ENCODE measurements around the gene WDFY1.

WDFY1 gene

DNA sequence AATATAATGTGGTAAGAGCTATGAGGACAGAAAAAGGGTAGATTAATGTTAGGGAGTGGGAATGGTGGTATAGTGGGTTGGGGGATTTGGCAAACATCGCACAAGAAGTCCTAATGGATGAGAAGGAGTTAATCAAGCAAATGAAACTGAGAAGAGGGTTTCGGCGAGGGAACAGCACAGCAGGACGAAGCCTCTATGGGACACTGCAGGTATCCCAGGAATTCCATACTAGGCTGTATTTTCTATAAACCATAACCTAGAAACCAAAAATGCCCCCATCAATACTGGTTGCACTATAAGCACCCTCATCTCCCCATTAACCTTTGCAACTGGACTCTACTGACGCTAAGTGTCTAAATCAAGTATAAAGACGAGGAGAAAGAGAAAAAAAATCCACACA is 10.3 kb downstream of the WDFY1 start:
- H3K27me3 ChIP-seq (ENCODE audit: insufficient read depth, low read length), result no peaks in the 10 kb centered on the region
- H3K4me1 ChIP-seq (ENCODE audit: insufficient read depth, low read length), result peaks cover 7% of the 10 kb centered on the region

DNA sequence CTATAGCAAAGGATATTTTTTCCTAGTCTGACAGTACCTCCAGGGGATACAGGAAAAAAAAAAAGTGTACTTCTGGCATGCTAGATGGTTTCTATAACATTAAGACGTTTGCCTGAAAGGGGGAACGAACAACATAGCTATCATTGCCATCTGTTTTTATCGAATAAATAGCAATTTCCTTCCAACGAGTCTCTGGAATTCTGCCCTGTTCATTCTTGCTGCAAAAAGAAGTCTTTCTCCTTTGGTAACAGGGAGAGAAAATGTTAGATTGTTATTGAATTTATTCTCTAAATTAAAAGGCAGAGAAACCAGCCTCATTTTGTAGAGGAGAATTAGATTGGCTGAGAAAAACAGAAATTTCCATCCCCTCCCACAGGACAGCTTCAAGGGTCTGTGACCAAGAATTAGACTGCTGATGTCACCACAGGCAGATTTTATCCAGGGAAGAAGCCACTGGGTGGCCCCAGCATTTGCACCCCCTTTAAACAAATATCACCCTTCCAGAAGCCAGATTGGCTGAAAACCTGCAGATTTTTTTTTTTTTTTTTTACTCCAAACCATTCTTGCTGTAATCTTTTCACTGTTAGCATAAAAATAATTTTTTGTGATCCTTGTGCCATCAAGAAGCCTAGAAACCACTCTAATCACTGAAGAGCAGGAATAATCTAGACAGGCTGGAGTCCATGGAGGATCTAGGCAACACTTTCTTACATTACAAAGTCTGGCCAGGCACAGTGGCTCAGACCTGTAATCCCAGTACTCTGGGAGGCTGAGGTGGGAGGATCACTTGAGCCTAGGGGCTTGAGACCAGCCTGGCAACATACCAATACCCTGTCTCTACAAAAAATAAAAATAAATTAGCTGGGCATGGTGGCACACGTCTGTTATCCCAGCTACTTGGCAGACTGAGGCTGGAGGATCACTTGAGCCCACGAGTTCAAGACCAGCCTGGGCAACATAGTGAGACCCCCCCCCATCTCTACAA is 12.0 kb downstream of the WDFY1 start:
- Histone ChIP-seq H3K27me3 (ENCODE audit: insufficient read depth, low read length) (no peaks in the 10 kb centered on the region), H3K4me3 (ENCODE audit: low read length) (no peak overlapping the region), H3K9me3 (ENCODE audit: low read length) (peaks cover 8% of the 10 kb centered on the region), H2AFZ (ENCODE audit: low read depth, low read length) (no peak overlapping the region), H3K36me3 (ENCODE audit: insufficient read depth, low read length) (no peaks in the 10 kb centered on the region), H3K4me1 (ENCODE audit: insufficient read depth, low read length) (peaks cover 7% of the 10 kb centered on the region)

More for the DNA sequence above, 10.3 kb downstream of the WDFY1 start:
- Histone ChIP-seq H3K9me3 (ENCODE audit: low read length) (peaks cover 3% of the 10 kb centered on the region), H2AFZ (ENCODE audit: low read depth, low read length) (no peak overlapping the region), H3K36me3 (ENCODE audit: insufficient read depth, low read length) (no peaks in the 10 kb centered on the region), H3K4me3 (ENCODE audit: low read length) (no peak overlapping the region)

DNA sequence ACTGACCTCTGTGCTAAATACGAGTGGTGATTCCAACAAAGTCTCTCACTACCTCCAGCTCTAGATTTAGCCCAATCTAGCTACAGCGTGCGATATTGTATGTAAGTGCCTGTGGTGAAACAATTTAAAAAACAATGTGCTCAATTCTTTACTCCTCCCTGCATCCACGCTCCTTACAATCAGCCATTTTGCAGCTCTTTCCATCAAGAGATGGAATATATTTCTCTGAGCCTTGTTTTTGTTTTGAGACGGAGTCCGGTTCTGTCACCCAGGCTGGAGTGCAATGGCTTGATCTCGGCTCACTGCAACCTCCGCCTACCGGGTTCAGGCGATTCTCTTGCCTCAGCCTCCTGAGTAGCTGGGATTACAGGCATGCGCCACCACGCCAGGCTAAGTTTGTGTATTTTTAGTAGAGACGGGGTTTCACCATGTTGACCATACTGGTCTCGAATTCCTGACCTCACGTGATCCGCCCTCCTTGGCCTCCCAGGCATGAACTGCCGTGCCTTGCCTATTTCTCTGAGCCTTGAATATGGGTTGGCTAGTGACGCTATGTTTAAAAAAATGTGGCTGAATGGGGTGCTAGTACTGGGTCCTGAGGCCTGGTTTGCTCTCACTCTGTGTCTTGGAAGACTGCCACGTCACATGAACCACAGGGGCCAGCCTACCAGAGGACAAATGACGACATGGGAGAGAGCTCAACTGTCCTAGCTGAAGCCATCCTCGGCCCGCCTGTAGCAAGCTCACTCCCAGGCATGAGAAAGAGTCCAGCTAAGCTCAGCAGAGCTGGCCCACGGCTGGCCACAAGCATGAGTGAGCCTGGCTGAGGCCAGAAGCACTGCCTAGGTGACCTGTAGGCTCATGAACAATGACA is 14.8 kb downstream of the WDFY1 start:
- H3K4me3 ChIP-seq (ENCODE audit: low read length), result no peak overlapping the region
- no peaks in the 10 kb centered on the region for H3K27me3 ChIP-seq (ENCODE audit: insufficient read depth, low read length)
- no peaks in the 10 kb centered on the region for H3K4me1 ChIP-seq (ENCODE audit: insufficient read depth, low read length)
- peaks cover 16% of the 10 kb centered on the region for H3K9me3 ChIP-seq (ENCODE audit: low read length)
- H2AFZ ChIP-seq (ENCODE audit: low read depth, low read length), result no peak overlapping the region
- peaks cover 2% of the 10 kb centered on the region for H3K36me3 ChIP-seq (ENCODE audit: insufficient read depth, low read length)

DNA sequence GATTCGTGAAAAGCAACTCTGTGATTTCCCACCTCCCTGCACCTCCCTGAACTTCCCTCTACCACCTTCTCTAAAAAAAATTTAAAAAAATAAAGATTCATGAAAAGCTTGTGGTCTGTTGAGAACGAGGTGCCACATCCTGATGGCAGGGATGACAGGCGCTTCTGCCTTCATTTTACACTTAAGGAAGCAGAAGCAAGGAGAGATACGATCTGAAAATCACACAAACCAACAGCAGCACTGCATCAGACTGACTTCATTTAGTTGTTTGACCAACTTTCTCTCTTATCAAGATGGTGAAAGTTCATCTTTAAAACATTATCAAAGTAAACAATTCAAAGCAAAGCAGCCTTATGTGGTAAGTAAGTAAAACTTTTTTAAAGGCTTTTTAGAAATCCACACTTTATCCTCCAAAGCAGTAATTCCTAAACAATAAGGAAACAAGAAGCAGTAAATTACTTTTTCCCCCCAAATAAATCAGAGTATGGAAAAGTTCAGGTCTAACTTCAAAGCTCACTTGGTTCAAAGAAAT is 15.5 kb downstream of the WDFY1 start:
- no peaks in the 10 kb centered on the region for H3K27me3 ChIP-seq (ENCODE audit: insufficient read depth, low read length)
- H2AFZ ChIP-seq (ENCODE audit: low read depth, low read length), result no peak overlapping the region
- peaks cover 16% of the 10 kb centered on the region for H3K9me3 ChIP-seq (ENCODE audit: low read length)
- no peaks in the 10 kb centered on the region for H3K4me1 ChIP-seq (ENCODE audit: insufficient read depth, low read length)
- H3K4me3 ChIP-seq (ENCODE audit: low read length), result no peak overlapping the region
- H3K36me3 ChIP-seq (ENCODE audit: insufficient read depth, low read length), result peaks cover 2% of the 10 kb centered on the region

DNA sequence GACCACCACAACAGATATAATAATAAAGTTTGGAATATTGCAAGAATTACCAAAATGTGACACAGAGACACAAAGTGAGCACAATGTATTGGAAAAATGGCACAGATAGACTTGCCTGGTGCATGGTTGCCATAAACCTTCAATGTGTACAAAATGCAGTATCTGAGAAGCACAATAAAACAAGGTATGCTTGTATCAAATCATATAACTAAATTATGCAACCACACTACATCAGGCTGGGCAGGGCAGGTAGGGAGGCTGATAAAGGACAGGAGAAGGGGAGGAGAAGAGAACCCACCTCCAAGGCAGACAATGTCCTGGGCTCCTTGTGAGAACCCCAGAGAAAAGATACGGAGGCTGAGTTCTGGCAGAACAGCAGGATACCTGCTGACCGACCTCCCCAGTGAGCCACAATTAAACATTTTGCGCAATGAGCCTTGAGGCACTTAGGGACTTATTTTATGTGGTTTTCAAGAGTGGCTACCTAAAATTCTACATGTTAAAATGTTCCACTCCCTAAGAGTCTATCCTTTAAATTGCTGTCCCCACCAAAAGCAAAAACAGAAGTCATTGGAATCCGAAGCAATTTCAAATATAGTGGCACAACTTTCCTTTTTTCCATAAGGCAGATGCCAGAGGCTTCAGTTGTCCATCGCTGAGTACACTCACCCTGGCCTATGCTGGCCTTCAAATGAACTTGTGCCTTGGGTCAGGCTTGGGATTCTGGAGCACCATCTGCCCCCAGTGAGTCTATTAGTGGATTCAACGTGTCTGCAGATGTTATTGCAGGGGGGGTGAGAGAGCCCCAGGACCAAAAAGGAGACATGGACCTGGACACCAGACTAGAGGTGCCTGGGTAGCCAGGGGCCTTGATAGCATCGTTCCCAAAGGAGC is 16.8 kb downstream of the WDFY1 start:
- no peak overlapping the region for H2AFZ ChIP-seq (ENCODE audit: low read depth, low read length)
- H3K27me3 ChIP-seq (ENCODE audit: insufficient read depth, low read length), result no peaks in the 10 kb centered on the region
- no peaks in the 10 kb centered on the region for H3K4me1 ChIP-seq (ENCODE audit: insufficient read depth, low read length)
- H3K9me3 ChIP-seq (ENCODE audit: low read length), result peaks cover 16% of the 10 kb centered on the region
- H3K36me3 ChIP-seq (ENCODE audit: insufficient read depth, low read length), result peaks cover 2% of the 10 kb centered on the region
- H3K4me3 ChIP-seq (ENCODE audit: low read length), result no peak overlapping the region

DNA sequence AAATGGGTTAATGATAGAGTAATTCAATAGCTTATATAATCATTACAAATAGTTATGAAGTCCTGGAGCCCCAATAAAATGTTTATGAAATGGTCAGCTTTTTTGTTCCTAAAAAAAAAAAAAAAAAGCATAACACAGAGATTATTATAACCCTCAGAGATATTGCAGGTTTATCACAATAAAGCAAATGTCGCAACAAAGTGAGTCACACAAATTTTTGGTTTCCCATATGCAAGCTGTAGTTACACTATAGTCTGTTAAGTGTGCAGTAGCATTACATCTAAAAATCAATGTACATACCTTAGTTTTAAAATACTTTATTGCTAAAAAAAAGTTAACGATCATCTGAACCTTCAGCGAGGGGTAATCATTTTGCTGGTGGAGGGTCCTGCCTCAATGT is 20.0 kb downstream of the WDFY1 start:
- Histone ChIP-seq H3K36me3 (ENCODE audit: insufficient read depth, low read length) (peaks cover 7% of the 10 kb centered on the region), H3K9me3 (ENCODE audit: low read length) (peaks cover 20% of the 10 kb centered on the region), H3K4me1 (ENCODE audit: insufficient read depth, low read length) (no peaks in the 10 kb centered on the region), H2AFZ (ENCODE audit: low read depth, low read length) (no peak overlapping the region), H3K27me3 (ENCODE audit: insufficient read depth, low read length) (no peaks in the 10 kb centered on the region), H3K4me3 (ENCODE audit: low read length) (no peak overlapping the region)

DNA sequence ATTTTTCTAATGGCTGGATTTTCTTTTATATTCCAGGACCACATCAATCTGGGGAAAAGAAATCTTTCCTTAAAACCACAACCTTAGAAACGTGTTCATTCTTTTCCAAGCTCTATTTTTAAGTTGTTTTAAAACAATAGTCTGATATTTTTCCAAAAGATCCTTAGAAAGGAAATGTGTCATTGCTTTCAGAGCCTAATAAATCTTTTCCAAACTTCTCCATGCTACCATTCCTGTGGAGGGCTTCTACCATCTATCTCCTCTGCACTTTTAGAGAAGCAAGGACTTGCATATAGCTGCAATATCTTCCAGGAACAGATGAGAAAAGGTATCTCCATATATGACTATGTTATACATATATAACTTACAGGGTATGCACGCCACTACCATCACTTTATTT is 21.2 kb downstream of the WDFY1 start:
- H2AFZ ChIP-seq (ENCODE audit: low read depth, low read length), result no peak overlapping the region
- no peaks in the 10 kb centered on the region for H3K4me1 ChIP-seq (ENCODE audit: insufficient read depth, low read length)
- H3K4me3 ChIP-seq (ENCODE audit: low read length), result no peak overlapping the region
- no peaks in the 10 kb centered on the region for H3K27me3 ChIP-seq (ENCODE audit: insufficient read depth, low read length)
- peaks cover 23% of the 10 kb centered on the region for H3K9me3 ChIP-seq (ENCODE audit: low read length)
- peaks cover 7% of the 10 kb centered on the region for H3K36me3 ChIP-seq (ENCODE audit: insufficient read depth, low read length)

DNA sequence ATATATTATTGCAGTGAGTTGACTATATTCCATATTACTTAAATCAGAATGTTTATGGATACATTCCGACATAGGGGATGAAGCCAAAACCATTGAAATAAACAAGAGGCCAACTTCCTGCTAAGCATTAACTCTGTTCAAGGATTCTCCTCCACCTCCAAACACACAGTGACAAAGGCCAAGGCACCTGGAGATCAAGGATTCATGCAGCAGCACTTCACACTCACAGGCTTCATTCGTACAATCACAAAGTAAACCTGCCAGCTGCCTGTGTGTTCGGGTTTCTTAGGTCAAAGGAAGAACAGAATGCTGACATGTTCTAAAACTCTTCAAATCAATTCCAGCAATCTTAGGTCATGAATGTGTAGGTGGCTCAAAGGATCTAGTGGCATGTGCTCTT is 22.8 kb downstream of the WDFY1 start:
- H3K4me3 ChIP-seq (ENCODE audit: low read length), result no peak overlapping the region
- peaks cover 10% of the 10 kb centered on the region for H3K36me3 ChIP-seq (ENCODE audit: insufficient read depth, low read length)
- H3K9me3 ChIP-seq (ENCODE audit: low read length), result peaks cover 18% of the 10 kb centered on the region
- no peaks in the 10 kb centered on the region for H3K4me1 ChIP-seq (ENCODE audit: insufficient read depth, low read length)
- no peak overlapping the region for H2AFZ ChIP-seq (ENCODE audit: low read depth, low read length)
- no peaks in the 10 kb centered on the region for H3K27me3 ChIP-seq (ENCODE audit: insufficient read depth, low read length)

DNA sequence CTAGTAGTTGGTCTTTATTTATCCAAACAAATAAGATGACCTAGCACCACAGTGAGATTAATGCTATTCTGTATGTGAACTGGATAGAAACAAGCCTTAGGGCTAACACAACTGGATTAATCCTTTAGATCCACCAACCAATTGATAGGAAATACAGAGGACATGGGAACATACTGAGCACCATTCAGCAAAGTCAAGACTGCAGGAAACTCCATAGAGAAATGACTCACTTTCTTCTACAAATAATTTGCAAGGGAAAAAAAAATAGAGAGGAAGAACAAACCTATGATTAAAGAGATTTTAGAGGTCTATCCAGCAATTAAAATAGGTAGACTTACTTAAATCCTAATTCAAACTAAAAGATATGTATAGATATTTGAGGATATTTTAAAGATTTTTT is 23.9 kb downstream of the WDFY1 start:
- Histone ChIP-seq H3K9me3 (ENCODE audit: low read length) (peaks cover 13% of the 10 kb centered on the region), H2AFZ (ENCODE audit: low read depth, low read length) (no peak overlapping the region), H3K36me3 (ENCODE audit: insufficient read depth, low read length) (peaks cover 16% of the 10 kb centered on the region), H3K4me3 (ENCODE audit: low read length) (no peak overlapping the region), H3K27me3 (ENCODE audit: insufficient read depth, low read length) (no peaks in the 10 kb centered on the region), H3K4me1 (ENCODE audit: insufficient read depth, low read length) (no peaks in the 10 kb centered on the region)

DNA sequence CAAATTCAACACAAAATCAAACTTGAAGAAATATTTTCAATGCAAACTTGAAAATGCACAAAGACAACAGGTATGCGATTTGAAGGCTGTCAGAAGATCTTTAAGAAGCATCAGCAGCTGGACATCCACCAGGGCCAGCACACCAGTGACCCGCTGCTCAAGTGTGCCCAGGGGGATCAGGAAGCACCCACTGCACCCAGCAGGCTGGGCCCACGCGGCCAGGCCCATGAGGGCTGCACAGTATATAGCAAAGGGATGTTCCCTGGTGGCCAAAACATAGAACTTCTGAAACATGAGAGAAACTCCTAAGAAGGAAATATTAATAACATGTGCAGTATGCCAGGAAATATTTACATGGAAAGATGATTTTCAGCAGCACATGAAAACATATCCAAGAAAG is 25.0 kb downstream of the WDFY1 start:
- peaks cover 13% of the 10 kb centered on the region for H3K9me3 ChIP-seq (ENCODE audit: low read length)
- H3K4me1 ChIP-seq (ENCODE audit: insufficient read depth, low read length), result no peaks in the 10 kb centered on the region
- no peaks in the 10 kb centered on the region for H3K27me3 ChIP-seq (ENCODE audit: insufficient read depth, low read length)
- H3K4me3 ChIP-seq (ENCODE audit: low read length), result no peak overlapping the region
- H2AFZ ChIP-seq (ENCODE audit: low read depth, low read length), result no peak overlapping the region
- peaks cover 24% of the 10 kb centered on the region for H3K36me3 ChIP-seq (ENCODE audit: insufficient read depth, low read length)

DNA sequence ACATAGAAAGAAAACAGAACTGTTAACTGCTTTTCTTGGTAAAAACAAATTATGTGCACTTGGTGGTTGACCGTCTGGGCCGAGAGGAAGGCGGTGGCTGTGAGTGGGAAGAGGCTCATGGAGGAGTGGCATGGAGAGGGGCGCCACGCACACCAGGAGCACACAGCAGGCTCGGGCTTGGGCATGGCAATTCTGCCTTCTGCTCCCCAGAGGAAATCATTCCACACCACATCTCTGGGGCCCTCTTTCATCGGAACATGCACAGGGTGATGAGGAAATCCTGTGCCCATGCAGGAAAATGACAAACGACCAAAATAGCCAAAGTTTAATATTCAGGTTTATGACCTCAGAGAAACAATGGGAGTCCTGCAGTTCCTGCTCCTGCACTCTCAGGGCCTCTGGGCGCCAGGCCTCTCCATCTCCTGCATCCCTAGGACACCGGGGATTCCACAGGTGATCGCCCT is 26.4 kb downstream of the WDFY1 start:
- Histone ChIP-seq H3K36me3 (ENCODE audit: insufficient read depth, low read length) (peaks cover 31% of the 10 kb centered on the region), H3K4me1 (ENCODE audit: insufficient read depth, low read length) (no peaks in the 10 kb centered on the region), H2AFZ (ENCODE audit: low read depth, low read length) (no peak overlapping the region), H3K27me3 (ENCODE audit: insufficient read depth, low read length) (no peaks in the 10 kb centered on the region), H3K4me3 (ENCODE audit: low read length) (no peak overlapping the region), H3K9me3 (ENCODE audit: low read length) (peaks cover 13% of the 10 kb centered on the region)

DNA sequence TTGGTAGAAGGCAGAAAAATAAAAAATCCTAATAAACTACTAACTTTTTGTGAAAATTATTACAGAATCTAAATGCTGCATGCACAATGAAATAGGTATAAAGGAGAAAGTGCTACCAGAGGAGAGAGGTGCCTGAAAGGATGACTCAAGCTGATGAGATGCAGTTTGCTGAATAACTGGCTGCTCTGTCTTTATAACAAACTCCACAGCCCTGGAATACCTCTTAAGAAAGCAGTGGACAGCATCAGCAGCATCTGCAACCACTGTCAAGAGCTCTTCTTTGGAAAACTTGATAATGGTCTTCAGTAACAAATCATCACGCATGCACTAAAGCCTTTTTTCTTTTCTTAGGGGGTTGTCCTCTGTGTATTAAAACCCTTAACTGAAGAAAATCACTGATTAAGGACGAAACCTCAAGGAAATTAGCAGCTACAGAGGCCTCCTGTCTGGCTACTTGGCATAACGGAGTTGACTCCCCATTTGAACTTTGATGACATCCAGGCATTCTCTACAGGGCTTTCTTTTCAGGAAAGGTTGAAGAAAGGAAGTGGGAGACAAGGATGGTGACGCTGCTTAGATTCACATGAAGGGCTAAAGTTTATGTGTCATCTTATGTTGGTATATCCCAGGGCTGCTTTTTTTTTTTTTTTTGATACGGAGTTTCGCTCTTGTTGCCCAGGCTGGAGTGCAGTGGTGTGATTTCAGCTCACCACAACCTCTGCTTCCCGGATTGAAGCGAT is 28.8 kb downstream of the WDFY1 start:
- Histone ChIP-seq H3K4me1 (ENCODE audit: insufficient read depth, low read length) (no peaks in the 10 kb centered on the region), H3K4me3 (ENCODE audit: low read length) (no peak overlapping the region), H3K36me3 (ENCODE audit: insufficient read depth, low read length) (peaks cover 32% of the 10 kb centered on the region), H3K9me3 (ENCODE audit: low read length) (peaks cover 7% of the 10 kb centered on the region), H3K27me3 (ENCODE audit: insufficient read depth, low read length) (no peaks in the 10 kb centered on the region), H2AFZ (ENCODE audit: low read depth, low read length) (no peak overlapping the region)

Data from neuron (in vitro differentiated cells).